GM12878 (cell line): ENCODE data around the gene IREB2. TPM values are rescaled to one million over a fixed set of nuclear protein-coding genes. Genes with fewer than 3 reads are reported as not detected.

Source experiments
- ATAC-seq: fragments of 200-7000 bp; cut with Tn5 transposase; 3 replicates; pipeline ENCODE4 v1.9.1; 2020; ENCODE audit warnings: mild to moderate bottlenecking, moderate library complexity
- BruUV-seq: library from RNA; stranded (reverse); fragments of 400-500 nt; replicated peaks from 2 replicates; lab custom pipeline; 2021; lab: Mats Ljungman, UMichigan
- CTCF ChIA-PET: fragments of 300-600 bp; sonication (Branson Sonifier 250); formaldehyde crosslinking; extraction: SDS; loops from one replicate; lab custom pipeline; 2021; ENCODE audit warnings: inconsistent platforms; lab: Yijun Ruan, JAX
- POLR2A ChIA-PET: fragments of 350-600 bp; formaldehyde crosslinking; extraction: SDS; loops from one replicate; lab custom pipeline; 2021; ENCODE audit warnings: inconsistent platforms; lab: Charles Lee
- RAD21 ChIA-PET: fragments of 300-600 bp; sonication (Branson Sonifier 250); formaldehyde crosslinking; loops from one replicate; lab custom pipeline; 2023; ENCODE audit warnings: antibody characterized with exemption; ENCODE audit not compliant: unreplicated experiment; lab: Charles Lee
- SMC1A ChIA-PET: fragments of 300-600 bp; sonication (Branson Sonifier 250); formaldehyde crosslinking; loops from one replicate; lab custom pipeline; 2023; ENCODE audit not compliant: unreplicated experiment, uncharacterized antibody; lab: Charles Lee
- DNase-seq: peaks from one replicate; pipeline ENCODE4 v3.0.0-alpha.2; 2011; ENCODE audit warnings: low read depth, low spot score
- FAIRE-seq: peaks from 3 replicates; lab custom pipeline; 2011; peaks lifted over from hg19 to GRCh38; lab: Jason Lieb, UNC
- H2AFZ ChIP-seq: 2 replicates; pipeline ENCODE4 v1.6.0; 2011; ENCODE audit warnings: low read depth, low read length, control low read depth; ENCODE audit not compliant: control insufficient read depth
- H3K27ac ChIP-seq: 2 replicates; pipeline ENCODE4 v1.5.1; 2011; ENCODE audit warnings: control low read depth; ENCODE audit not compliant: control insufficient read depth, insufficient read depth
- H3K27me3 ChIP-seq, 2 experiments: replicated peaks in 1 of 2; 2 replicates each; pipeline versions ENCODE4 v1.6.0 to v1.6.1; 2011; ENCODE audit warnings: low read length in 1 of 2; ENCODE audit not compliant: control insufficient read depth in 2 of 2, insufficient read depth in 2 of 2
- H3K36me3 ChIP-seq, 2 experiments: 2 replicates each; pipeline ENCODE4 v1.5.1; 2011; ENCODE audit warnings: low read length in 1 of 2; ENCODE audit not compliant: control insufficient read depth in 2 of 2, insufficient read depth in 2 of 2
- H3K4me1 ChIP-seq: 2 replicates; pipeline ENCODE4 v1.6.1; 2011; ENCODE audit warnings: mild to moderate bottlenecking, low read length, moderate library complexity, mixed read lengths; ENCODE audit not compliant: control insufficient read depth, insufficient read depth
- H3K4me2 ChIP-seq: 2 replicates; pipeline ENCODE4 v1.6.0; 2011; ENCODE audit warnings: control low read depth; ENCODE audit not compliant: control insufficient read depth, insufficient read depth
- H3K4me3 ChIP-seq: fragments of 200-600 bp; sonication (generic); 2 replicates; pipeline ENCODE4 v1.5.1; 2016
- H3K79me2 ChIP-seq: 2 replicates; pipeline ENCODE4 v1.6.0; 2011; ENCODE audit warnings: low read length; ENCODE audit not compliant: control insufficient read depth, insufficient read depth
- H3K9ac ChIP-seq: 2 replicates; pipeline ENCODE4 v1.8.0; 2011; ENCODE audit warnings: low read length, control low read depth, mixed read lengths; ENCODE audit not compliant: control insufficient read depth, insufficient read depth
- H3K9me3 ChIP-seq: replicated peaks from 3 replicates; pipeline ENCODE4 v1.5.1; 2011; ENCODE audit warnings: mild to moderate bottlenecking, low read length; ENCODE audit not compliant: control insufficient read depth, insufficient read depth
- H4K20me1 ChIP-seq: 2 replicates; pipeline ENCODE4 v1.6.0; 2011; ENCODE audit not compliant: control insufficient read depth, insufficient read depth
- ATF7 ChIP-seq: fragments of 450-650 bp; IDR thresholded peaks from 2 replicates; pipeline ENCODE4 v1.6.1; 2016; ENCODE audit warnings: low read depth, mild to moderate bottlenecking
- POLR2AphosphoS5 ChIP-seq: IDR thresholded peaks from 2 replicates; pipeline ENCODE4 v1.6.1; 2011; ENCODE audit warnings: mild to moderate bottlenecking, low read length, inconsistent platforms
- PRDM15 ChIP-seq: fragments of 450-650 bp; formaldehyde crosslinking; IDR thresholded peaks from 2 replicates; pipeline ENCODE4 v1.4.0; 2020; ENCODE audit warnings: mild to moderate bottlenecking, moderate library complexity
- RAD21 ChIP-seq: IDR thresholded peaks from 2 replicates; pipeline ENCODE4 v1.6.1; 2011; ENCODE audit warnings: mild to moderate bottlenecking, low read depth, low read length, moderate library complexity; ENCODE audit not compliant: insufficient read depth
- SIX5 ChIP-seq: IDR thresholded peaks from 2 replicates; pipeline ENCODE4 v1.6.1; 2011; ENCODE audit warnings: mild to moderate bottlenecking, low read depth, low read length, moderate library complexity; ENCODE audit not compliant: severe bottlenecking
- SRF ChIP-seq, 2 experiments: IDR thresholded peaks; 2 replicates each; pipeline ENCODE4 v1.6.1; 2011; ENCODE audit warnings: low read depth in 2 of 2, low read length in 2 of 2, mild to moderate bottlenecking in 1 of 2, moderate library complexity in 1 of 2
- SUPT20H ChIP-seq: IDR thresholded peaks from 2 replicates; pipeline ENCODE4 v1.6.1; 2011; ENCODE audit warnings: low read depth, mild to moderate bottlenecking, low read length, moderate library complexity, borderline replicate concordance; ENCODE audit not compliant: control insufficient read depth
- TCF12 ChIP-seq: IDR thresholded peaks from 2 replicates; pipeline ENCODE4 v1.6.1; 2011; ENCODE audit warnings: low read depth, mild to moderate bottlenecking, low read length
- TCF7 ChIP-seq: IDR thresholded peaks from 2 replicates; pipeline ENCODE4 v1.6.1; 2014; ENCODE audit warnings: antibody characterized with exemption, borderline replicate concordance
- ZNF592 ChIP-seq: fragments of 450-650 bp; IDR thresholded peaks from 2 replicates; pipeline ENCODE4 v1.6.1; 2017; ENCODE audit warnings: mild to moderate bottlenecking, moderate library complexity
- ZSCAN29 ChIP-seq: fragments of 450-650 bp; IDR thresholded peaks from 2 replicates; pipeline ENCODE4 v1.6.1; 2017; ENCODE audit warnings: mild to moderate bottlenecking, moderate library complexity
- WGBS: methylation state at CpG from one replicate; pipeline ENCODE4 v1.1.6; 2016; ENCODE audit warnings: low lambda C conversion rate; ENCODE audit not compliant: insufficient replicate concordance, insufficient coverage; ENCODE audit errors: missing lambda C conversion rate; 5-methylcytosine and 5-hydroxymethylcytosine counted together
- in situ Hi-C: fragments of 300-500 bp; cut with MboI; formaldehyde crosslinking; loops from 9 replicates; pipeline ENCODE4 v1.14.3; 2018; ENCODE audit warnings: mixed read lengths
- intact Hi-C: fragments of 100-400 bp; cut with micrococcal nuclease; formaldehyde crosslinking; loops from one replicate; pipeline ENCODE4 v1.14.2; 2022; ENCODE audit not compliant: unreplicated experiment
- polyA plus RNA-seq, 11 experiments: library from polyadenylated mRNA; depleted of rRNA in 4 of 11; unstranded in 6 of 11; stranded (reverse) in 5 of 11; fragments of >200 nt; fragmentation: Nextera tagmentation in 4 of 11; fragmentation: Illumina TruSeq in 1 of 11; extraction: Ambion mirVana in 4 of 11; extraction: Trizol in 1 of 11; gene quantifications; 1 replicate in 1 of 11; 2 replicates in 10 of 11; pipeline versions ENCODE4 v1.2.1 to v1.2.3, GENCODE V29; 2011 to 2016; ENCODE audit warnings: inconsistent platforms in 2 of 11, missing spikeins in 2 of 11, low read depth in 1 of 11
- total RNA-seq, 4 experiments: library from RNA; depleted of rRNA in 3 of 4; stranded (reverse); fragments of >200 nt in 3 of 4; fragmentation: Illumina TruSeq in 1 of 4; extraction: Trizol in 1 of 4; gene quantifications; 2 replicates each; pipeline versions ENCODE4 v1.2.1 to v1.2.3, GENCODE V29; 2013 to 2021

IREB2 gene
- total and polyA plus RNA-seq, 10 of the 15 experiments (the other 5 are each of a cell fraction or from before 2014, with no cell fraction given), result 13.0 to 52.4 (median 24.4) TPM

GRCh38 chr15:78429477-78429876 lies 8.5 kb upstream of the IREB2 start:
- DNase-seq (no peak), ATAC-seq (no peak), FAIRE-seq (no peak)
- WGBS, result 48% methylated on average over 2 of the region's 2 CpGs
- H3K27me3 ChIP-seq, result no peaks in the 10 kb centered on the region; a peak in 1 of 4 replicates
- SMC1A ChIA-PET, result interaction anchor here (0.6 kb wide), 1 partner anchor 129 kb away, joined by 5 read pairs; no protein-coding TSS in a partner anchor
- H3K9ac ChIP-seq, result no peak overlapping the region
- no peaks in the 10 kb centered on the region for H4K20me1 ChIP-seq
- RAD21 ChIA-PET, result no interaction called here
- H3K4me3 ChIP-seq, result no peak overlapping the region
- POLR2A ChIA-PET, result no interaction called here
- TF ChIP-seq TCF12 (no peak), ZNF592 (no peak), PRDM15 (CRISPR knock-in tag) (no peak), SIX5 (no peak), ZSCAN29 (no peak), ATF7 (no peak), RAD21 (no peak), POLR2AphosphoS5 (no peak), SRF (IDR thresholded peaks at IDR 0.05; ENCODE audit: low read depth in 2 of 2, low read length in 2 of 2) (no peak), TCF7 (no peak), SUPT20H (no peak)
- H3K4me2 ChIP-seq, result no peak overlapping the region
- no peaks in the 10 kb centered on the region for H3K79me2 ChIP-seq
- no peaks in the 10 kb centered on the region for H3K36me3 ChIP-seq
- no peak overlapping the region for H3K27ac ChIP-seq
- CTCF ChIA-PET, result interaction anchor here (0.6 to 2.2 kb wide), 3 partner anchors 8 to 465 kb away, joined by 3 to 5 read pairs (median 3); partner anchors contain the start of gene IREB2
- in situ Hi-C loops, result loop anchor here (5.0 kb wide), 1 partner anchor 317 kb away; no protein-coding TSS in a partner anchor
- no peaks in the 10 kb centered on the region for H3K4me1 ChIP-seq
- intact Hi-C loops, result no loop called here
- no TSS peak for BruUV-seq
- H2AFZ ChIP-seq, result no peak overlapping the region
- no peaks in the 10 kb centered on the region for H3K9me3 ChIP-seq
